H1 (cell line): Measurements from ENCODE around the gene C18orf54. TPM values are rescaled to one million over a fixed set of nuclear protein-coding genes. Genes with fewer than 3 reads are reported as not detected.
A peak's percentile ranks its signal among the peaks of the same experiment; 100 is the strongest.

Source experiments
- CTCF ChIA-PET: fragments of 300-600 bp; sonication (Branson Sonifier 250); formaldehyde crosslinking; loops from one replicate; lab custom pipeline; 2021; ENCODE audit not compliant: partially characterized antibody; lab: Charles Lee
- POLR2A ChIA-PET: fragments of 300-600 bp; sonication (Branson Sonifier 250); formaldehyde crosslinking; loops from one replicate; lab custom pipeline; 2021; ENCODE audit warnings: inconsistent platforms; ENCODE audit not compliant: partially characterized antibody; lab: Charles Lee
- DNase-seq, 2 experiments: peaks; one replicate each; pipeline versions ENCODE4 v3.0.0 to v3.0.0-alpha.2; 2010 to 2022; ENCODE audit warnings: low spot score in 2 of 2, low read depth in 1 of 2, mixed read lengths in 1 of 2
- FAIRE-seq: peaks from 2 replicates; lab custom pipeline; 2011; peaks lifted over from hg19 to GRCh38; lab: Jason Lieb, UNC
- H2AFZ ChIP-seq: 2 replicates; pipeline ENCODE4 v1.8.1; 2012; ENCODE audit warnings: low read length, inconsistent platforms
- H2AK5ac ChIP-seq: 2 replicates; pipeline ENCODE4 v1.6.1; 2013; ENCODE audit warnings: low read depth, low read length
- H2BK120ac ChIP-seq: replicated peaks from 2 replicates; pipeline ENCODE3; 2013; ENCODE audit warnings: low read depth, low read length, inconsistent platforms
- H2BK12ac ChIP-seq: 2 replicates; pipeline ENCODE4 v1.6.1; 2013; ENCODE audit warnings: low read depth, low read length
- H2BK15ac ChIP-seq: 2 replicates; pipeline ENCODE4 v1.6.1; 2013; ENCODE audit warnings: low read length
- H2BK20ac ChIP-seq: 2 replicates; pipeline ENCODE4 v1.6.1; 2013; ENCODE audit warnings: low read length
- H2BK5ac ChIP-seq: 2 replicates; pipeline ENCODE4 v1.6.1; 2013; ENCODE audit warnings: low read depth, low read length
- H3K14ac ChIP-seq: 2 replicates; pipeline ENCODE4 v1.6.1; 2013; ENCODE audit warnings: inconsistent platforms; ENCODE audit not compliant: insufficient read length
- H3K18ac ChIP-seq: 2 replicates; pipeline ENCODE4 v1.6.1; 2013; ENCODE audit warnings: low read length; ENCODE audit errors: extremely low read depth
- H3K23ac ChIP-seq: 2 replicates; pipeline ENCODE4 v1.6.1; 2013; ENCODE audit warnings: inconsistent platforms; ENCODE audit not compliant: insufficient read length
- H3K23me2 ChIP-seq: 2 replicates; pipeline ENCODE4 v1.6.1; 2013; ENCODE audit warnings: low read depth, low read length
- H3K27ac ChIP-seq: 2 replicates; pipeline ENCODE4 v1.6.1; 2011; ENCODE audit warnings: low read depth, low read length, inconsistent platforms
- H3K27me3 ChIP-seq, 4 experiments: replicated peaks in 1 of 4; 1 replicate in 1 of 4; 2 replicates in 3 of 4; pipeline versions ENCODE4 v1.6.1 to v1.8.1; 2011 to 2013; ENCODE audit warnings: low read length in 3 of 4, mild to moderate bottlenecking in 3 of 4, inconsistent platforms in 2 of 4, mixed read lengths in 2 of 4, moderate library complexity in 1 of 4; ENCODE audit not compliant: control insufficient read depth in 3 of 4, insufficient read depth in 3 of 4; ENCODE audit errors: extremely low read depth in 1 of 4
- H3K36me3 ChIP-seq, 4 experiments: 2 replicates each; pipeline versions ENCODE4 v1.6.1 to v1.8.1; 2011 to 2013; ENCODE audit warnings: mild to moderate bottlenecking in 4 of 4, low read length in 3 of 4, moderate library complexity in 2 of 4, control low read depth in 1 of 4, inconsistent platforms in 1 of 4; ENCODE audit not compliant: insufficient read depth in 4 of 4, control insufficient read depth in 2 of 4
- H3K4ac ChIP-seq: replicated peaks from 2 replicates; pipeline ENCODE3; 2013; ENCODE audit warnings: low read length, low read depth, mixed read lengths, inconsistent platforms; ENCODE audit not compliant: insufficient read length
- H3K4me1 ChIP-seq, 4 experiments: replicated peaks in 1 of 4; 1 replicate in 1 of 4; 2 replicates in 3 of 4; pipeline versions ENCODE4 v1.6.1 to v1.8.1; 2011 to 2013; ENCODE audit warnings: low read length in 3 of 4, inconsistent platforms in 2 of 4, mixed read lengths in 1 of 4; ENCODE audit not compliant: insufficient read depth in 4 of 4, control insufficient read depth in 3 of 4
- H3K4me2 ChIP-seq, 2 experiments: 2 replicates each; pipeline versions ENCODE4 v1.6.1 to v1.8.1; 2011 to 2013; ENCODE audit warnings: low read depth in 2 of 2, low read length in 2 of 2, control low read depth in 1 of 2, inconsistent platforms in 1 of 2, mild to moderate bottlenecking in 1 of 2; ENCODE audit not compliant: insufficient read depth in 1 of 2
- H3K4me3 ChIP-seq, 4 experiments: fragments of 200-600, 300-600 bp in 1 of 4; sonication (generic), shearing (Covaris generic), sonication (Bioruptor Twin) in 1 of 4; 2 replicates each; pipeline versions ENCODE4 v1.5.1 to v1.8.1; 2011 to 2016; ENCODE audit warnings: low read length in 4 of 4, low read depth in 3 of 4, control low read depth in 2 of 4, inconsistent platforms in 2 of 4, mild to moderate bottlenecking in 2 of 4, mixed read lengths in 1 of 4, moderate library complexity in 1 of 4; ENCODE audit not compliant: insufficient read depth in 2 of 4; ENCODE audit errors: extremely low read depth in 1 of 4
- H3K56ac ChIP-seq: replicated peaks from 2 replicates; pipeline ENCODE3; 2013; ENCODE audit warnings: low read depth, mild to moderate bottlenecking, mixed read lengths, low read length, inconsistent platforms; ENCODE audit not compliant: insufficient read length
- H3K79me1 ChIP-seq: 2 replicates; pipeline ENCODE4 v1.6.1; 2013; ENCODE audit warnings: low read depth, low read length, control low read depth
- H3K79me2 ChIP-seq, 2 experiments: 2 replicates each; pipeline versions ENCODE4 v1.6.1 to v1.8.1; 2012 to 2013; ENCODE audit warnings: low read length in 2 of 2, mild to moderate bottlenecking in 2 of 2, inconsistent platforms in 1 of 2; ENCODE audit not compliant: insufficient read depth in 2 of 2, control insufficient read depth in 1 of 2
- H3K9ac ChIP-seq, 4 experiments: replicated peaks in 1 of 4; 1 replicate in 1 of 4; 2 replicates in 3 of 4; pipeline versions ENCODE4 v1.6.1 to v1.8.1; 2011 to 2013; ENCODE audit warnings: low read depth in 3 of 4, low read length in 3 of 4, control low read depth in 2 of 4, mild to moderate bottlenecking in 2 of 4, moderate library complexity in 2 of 4, inconsistent platforms in 1 of 4; ENCODE audit errors: extremely low read depth in 1 of 4
- H3K9me3 ChIP-seq, 2 experiments: 2 replicates each; pipeline versions ENCODE4 v1.6.1 to v1.8.1; 2012 to 2013; ENCODE audit warnings: mild to moderate bottlenecking in 2 of 2, moderate library complexity in 2 of 2, control low read depth in 1 of 2, inconsistent platforms in 1 of 2, low read depth in 1 of 2, low read length in 1 of 2, mixed read lengths in 1 of 2; ENCODE audit not compliant: insufficient read depth in 2 of 2
- H4K20me1 ChIP-seq, 2 experiments: replicated peaks in 1 of 2; 2 replicates each; pipeline versions ENCODE3 to v1.8.1; 2011 to 2013; ENCODE audit warnings: inconsistent platforms in 2 of 2, low read length in 2 of 2, mild to moderate bottlenecking in 1 of 2; ENCODE audit not compliant: insufficient read depth in 2 of 2, control insufficient read depth in 1 of 2
- H4K5ac ChIP-seq: 2 replicates; pipeline ENCODE4 v1.6.1; 2013; ENCODE audit warnings: low read length, low read depth, mixed read lengths, inconsistent platforms; ENCODE audit not compliant: insufficient read length
- H4K8ac ChIP-seq: 2 replicates; pipeline ENCODE4 v1.8.0; 2013; ENCODE audit warnings: mild to moderate bottlenecking, moderate library complexity, low read length, inconsistent platforms; ENCODE audit not compliant: insufficient read depth; ENCODE audit errors: extremely low read depth
- H4K91ac ChIP-seq: replicated peaks from 2 replicates; pipeline ENCODE3; 2013; ENCODE audit warnings: low read length, mixed read lengths, inconsistent platforms; ENCODE audit not compliant: insufficient read length
- CTCF ChIP-seq, 3 experiments: IDR thresholded peaks; 1 replicate in 2 of 3; 2 replicates in 1 of 3; pipeline versions ENCODE4 v1.5.1 to v1.6.1; 2011; ENCODE audit warnings: low read length in 3 of 3, mild to moderate bottlenecking in 3 of 3, inconsistent platforms in 2 of 3, low read depth in 1 of 3, moderate library complexity in 1 of 3; ENCODE audit not compliant: insufficient read depth in 1 of 3; ENCODE audit errors: control extremely low read depth in 1 of 3
- WGBS, 2 experiments: shearing (Covaris generic) in 1 of 2; methylation state at CpG; one replicate each; pipeline versions ENCODE4 v1.1.6 to v1.1.7; 2013 to 2015; ENCODE audit warnings: low lambda C conversion rate in 2 of 2, mixed read lengths in 2 of 2, inconsistent platforms in 1 of 2, low coverage in 1 of 2, missing lambda C conversion rate in 1 of 2; ENCODE audit not compliant: insufficient replicate concordance in 2 of 2, insufficient coverage in 1 of 2, insufficient read length in 1 of 2; ENCODE audit errors: extremely low coverage in 1 of 2, missing lambda C conversion rate in 1 of 2; 5-methylcytosine and 5-hydroxymethylcytosine counted together
- polyA plus RNA-seq, 7 experiments: library from polyadenylated mRNA; depleted of rRNA in 3 of 7; stranded (reverse) in 5 of 7; unstranded in 2 of 7; fragments of >200 nt in 5 of 7; fragments of 200-250 nt in 2 of 7; gene quantifications; 1 replicate in 5 of 7; 2 replicates in 1 of 7; 4 replicates in 1 of 7; pipeline versions ENCODE4 v1.2.1 to v1.2.3, GENCODE V29; 2011 to 2013; ENCODE audit warnings: missing spikeins in 2 of 7, mixed read lengths in 2 of 7
- total RNA-seq: library from RNA; stranded (reverse); fragmentation: NEBNext Ultra II Directional; extraction: Animal tissue kit (Norgen Biotek cat#: 25700); gene quantifications from 2 replicates; pipeline ENCODE4 v1.2.1, GENCODE V29; 2021

Gene C18orf54
- total and polyA plus RNA-seq, 2 of the 8 experiments (the other 6 are each of a cell fraction or from before 2014, with no cell fraction given) = 6.7 to 30.9 TPM

GRCh38 chr18:54386043-54386442, 28.3 kb downstream of the C18orf54 start:
- Histone ChIP-seq H3K9me3 (no peaks in the 10 kb centered on the region; a peak in 1 of 4 replicates), H2AFZ (no peak overlapping the region), H3K4me3 (no peak overlapping the region), H2BK5ac (no peak overlapping the region), H2BK12ac (no peak overlapping the region), H4K8ac (no peak overlapping the region), H3K56ac (no peak overlapping the region), H3K23ac (no peak overlapping the region), H2BK120ac (no peak overlapping the region), H3K4me1 (peaks cover 2 to 20% (median 10%) of the 10 kb centered on the region in 4 experiments; a peak in 4 of 7 replicates), H3K14ac (no peak overlapping the region), H3K27ac (no peak overlapping the region), H3K79me2 (no peaks in the 10 kb centered on the region), H3K18ac (no peak overlapping the region), H3K4me2 (no peak overlapping the region), H3K36me3 (no peaks in the 10 kb centered on the region; a peak in 2 of 8 replicates), H2AK5ac (no peak overlapping the region), H3K9ac (no peak overlapping the region), H4K91ac (no peak overlapping the region), H3K4ac (no peak overlapping the region), H2BK15ac (0 out of 2 replicates have a peak overlapping the region, but pooled peaks have one; percentile 36), H3K27me3 (no peaks in the 10 kb centered on the region), H4K5ac (no peak overlapping the region), H4K20me1 (no peaks in the 10 kb centered on the region), H3K23me2 (no peaks in the 10 kb centered on the region), H2BK20ac (no peak overlapping the region), H3K79me1 (no peaks in the 10 kb centered on the region)
- WGBS, 2 experiments = 89% methylated on average over 4 of the region's 4 CpGs; no CpG with 5 or more reads in 1 of the 2 experiments
- ChIA-PET CTCF (interaction anchor here (0.6 to 1.2 kb wide), 2 partner anchors 29 to 1465 kb away, joined by 3 to 5 read pairs; partner anchors contain the start of genes C18orf54 and STARD6), POLR2A (interaction anchor here (0.7 to 1.9 kb wide), 3 partner anchors 10 to 574 kb away, joined by 3 to 4 read pairs (median 3); no protein-coding TSS in a partner anchor)
- no peak for TF ChIP-seq CTCF (IDR thresholded peaks at IDR 0.05; ENCODE audit: control extremely low read depth in 1 of 3, insufficient read depth in 1 of 3, low read depth in 1 of 3, low read length in 3 of 3)
- no peak for DNase-seq
- FAIRE-seq = no peak
